GM23248 (cell line): ENCODE measurements around the gene ECI1.

Experiments
- EZH2 ChIP-seq: fragments of 200-600 bp; sonication (generic); IDR thresholded peaks from 2 replicates; pipeline ENCODE4 v1.6.1; 2018; ENCODE audit warnings: antibody characterized with exemption, mild to moderate bottlenecking; ENCODE audit not compliant: insufficient read depth, poor library complexity, severe bottlenecking
- EZH2phosphoT487 ChIP-seq: fragments of 200-600 bp; sonication (generic); IDR thresholded peaks from 2 replicates; pipeline ENCODE4 v1.6.1; 2018; ENCODE audit warnings: antibody characterized with exemption, moderate library complexity, mild to moderate bottlenecking, low read depth; ENCODE audit not compliant: insufficient read depth

GRCh38 chr16:2256531-2257140 lies 5.2 kb upstream of the ECI1 start:
- no peak for TF ChIP-seq EZH2
- no peak for TF ChIP-seq EZH2phosphoT487
